GM21447 (cell line): ENCODE results near the gene SYTL2.
A peak's percentile ranks its signal among the peaks of the same experiment; 100 is the strongest.
"Not testable (repeated sequence)": the region's sequence is repeated elsewhere in the genome, so short reads cannot be mapped to it uniquely, and the experiment has no call there.

Experiments
- ATAC-seq: cut with Tn5 transposase; IDR thresholded peaks from one replicate; pipeline ENCODE4 v1.9.1; 2021; ENCODE audit not compliant: unreplicated experiment

SYTL2 gene

DNA sequence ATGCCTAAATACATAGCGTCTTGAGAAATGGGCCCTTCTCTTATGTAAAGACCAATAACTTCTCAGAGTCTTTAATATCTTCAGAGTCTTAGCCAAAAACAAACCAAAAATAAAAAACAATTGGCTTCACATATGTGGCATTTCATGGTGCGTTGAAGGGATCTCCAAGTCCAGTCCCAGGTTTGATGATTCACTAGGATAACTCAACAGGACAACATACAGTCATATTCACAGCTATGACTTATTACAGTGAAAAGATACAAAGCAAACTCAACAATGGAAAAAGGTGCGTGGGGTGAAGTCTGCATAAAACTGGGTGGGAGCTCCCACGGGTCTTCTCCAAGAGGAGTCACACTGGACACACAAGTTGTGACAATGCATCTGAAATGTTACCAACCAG, 12.6 kb downstream of the SYTL2 start:
- no peak for ATAC-seq

GRCh38 chr11:85795712-85796487, 15.0 kb downstream of the SYTL2 start:
- ATAC-seq: no peak

- ATAC-seq: no peak
Observed at GRCh38 chr11:85791409-85791990, 19.4 kb downstream of the SYTL2 start.

DNA sequence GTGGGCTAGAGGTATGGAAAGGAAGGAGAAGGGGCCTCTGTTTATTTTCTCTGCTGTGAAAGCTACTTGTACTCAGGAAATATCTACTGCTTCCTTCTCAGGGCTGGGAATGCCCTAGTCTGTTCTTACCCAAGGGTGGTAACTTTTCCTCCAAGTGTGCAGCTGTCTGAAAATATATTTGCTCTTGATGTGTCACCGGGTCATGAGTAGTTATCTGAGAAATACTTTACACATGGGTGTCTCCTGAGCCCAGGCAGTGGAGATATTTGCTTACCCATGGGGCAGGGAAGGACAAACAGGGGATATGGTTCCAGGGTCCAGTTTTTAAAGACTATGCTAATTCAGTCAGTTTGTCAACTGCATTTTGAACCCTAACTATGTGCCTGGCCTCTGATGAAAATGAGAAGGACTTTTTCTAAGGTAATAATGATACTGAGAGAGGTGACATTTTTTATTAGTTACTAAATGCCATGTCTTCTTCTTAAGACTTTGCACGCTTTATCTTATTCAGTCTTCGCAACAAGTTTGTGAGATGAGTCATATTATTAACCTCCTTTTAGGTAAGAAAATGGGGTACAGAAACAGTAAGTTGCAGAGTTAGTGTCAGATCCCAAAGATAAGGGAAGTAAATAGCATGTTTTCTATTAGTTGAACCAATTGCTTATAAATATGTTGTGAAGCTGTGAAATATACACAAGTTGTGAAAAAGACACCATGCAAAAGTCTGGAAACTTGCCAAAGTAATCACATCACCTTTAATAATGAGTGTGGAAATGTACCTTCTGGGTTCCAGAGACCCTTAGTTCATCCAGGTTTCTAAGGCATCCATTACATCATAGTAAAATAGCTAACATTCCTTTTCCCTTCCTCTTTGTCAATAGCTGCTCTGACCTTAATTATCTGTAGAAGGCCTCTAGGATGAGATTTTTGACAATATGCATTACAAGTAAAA, 22.9 kb downstream of the SYTL2 start:
- no peak for ATAC-seq

DNA sequence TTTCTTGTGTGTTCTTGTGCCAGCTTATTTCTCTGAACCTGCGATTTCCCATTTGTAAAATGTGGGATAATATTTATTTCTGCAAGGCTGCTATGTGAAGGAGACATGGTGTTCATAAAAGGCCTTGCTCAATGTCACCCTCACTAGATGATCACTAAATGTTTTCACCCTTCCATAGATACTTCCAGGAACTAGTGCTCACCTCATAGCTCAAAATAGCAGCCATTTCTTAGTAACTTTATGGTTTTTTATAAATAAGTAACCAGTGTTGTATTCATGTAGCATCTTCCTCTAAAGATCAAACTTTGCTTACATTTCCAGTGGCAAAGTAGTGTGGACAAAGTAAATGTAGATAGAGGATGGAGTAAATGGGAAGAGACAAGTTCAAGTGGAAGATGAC, 23.8 kb downstream of the SYTL2 start:
- ATAC-seq: no peak

DNA sequence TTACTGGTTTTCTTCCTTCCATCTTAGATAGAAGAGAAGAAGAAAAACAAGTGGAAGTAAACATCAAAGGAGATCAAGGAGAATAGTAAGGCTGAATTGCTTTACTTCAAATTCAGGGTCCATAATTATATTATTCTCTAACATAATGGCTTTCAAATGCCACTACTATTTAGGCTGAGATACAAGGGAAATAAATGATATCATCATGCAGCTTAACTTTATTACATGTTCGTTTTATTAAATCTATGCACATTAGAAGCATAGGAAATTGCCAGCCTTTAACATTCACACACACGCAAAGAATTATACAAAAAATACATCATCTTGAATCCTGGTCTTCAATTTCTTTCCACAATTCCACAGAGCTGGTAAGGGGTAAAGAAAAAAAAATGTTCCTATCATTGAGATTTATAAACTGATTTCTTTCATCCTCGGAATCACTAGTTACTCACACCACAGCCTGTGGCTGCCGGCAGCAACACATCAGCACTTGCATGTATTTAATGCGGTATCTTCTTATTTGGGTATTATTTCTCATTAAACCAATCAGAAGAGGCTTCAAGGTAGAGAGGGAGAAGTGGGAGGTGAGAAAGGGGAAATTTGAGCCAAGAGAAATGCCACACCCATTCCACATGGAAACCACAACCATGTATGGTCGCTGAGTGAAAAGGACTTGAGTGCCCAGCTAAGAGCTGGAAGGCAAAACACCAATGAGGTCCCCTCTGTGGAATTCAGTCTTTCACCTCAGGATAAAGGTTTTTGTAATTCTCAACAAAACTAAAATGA, 26.3 kb downstream of the SYTL2 start:
- ATAC-seq: no peak

DNA sequence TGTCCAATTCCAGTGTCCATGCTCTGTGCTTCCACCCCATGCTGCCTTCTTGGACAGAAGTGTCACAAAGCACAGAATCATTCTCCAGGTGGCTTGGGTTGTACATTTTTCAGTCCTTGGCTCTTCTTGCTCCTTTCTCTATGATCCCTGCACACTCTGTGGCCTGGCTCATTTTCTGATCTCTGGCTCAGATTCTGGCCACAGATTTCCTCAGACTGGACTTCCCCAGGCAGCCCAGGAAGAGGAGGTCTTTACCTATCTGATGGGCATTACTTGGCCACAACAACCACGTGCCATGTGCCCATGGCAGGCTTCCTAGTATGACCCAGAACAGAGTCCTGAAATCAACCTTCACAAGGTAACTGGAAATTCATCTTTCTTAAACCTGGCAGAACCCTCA, 27.2 kb downstream of the SYTL2 start:
- ATAC-seq: no peak

DNA sequence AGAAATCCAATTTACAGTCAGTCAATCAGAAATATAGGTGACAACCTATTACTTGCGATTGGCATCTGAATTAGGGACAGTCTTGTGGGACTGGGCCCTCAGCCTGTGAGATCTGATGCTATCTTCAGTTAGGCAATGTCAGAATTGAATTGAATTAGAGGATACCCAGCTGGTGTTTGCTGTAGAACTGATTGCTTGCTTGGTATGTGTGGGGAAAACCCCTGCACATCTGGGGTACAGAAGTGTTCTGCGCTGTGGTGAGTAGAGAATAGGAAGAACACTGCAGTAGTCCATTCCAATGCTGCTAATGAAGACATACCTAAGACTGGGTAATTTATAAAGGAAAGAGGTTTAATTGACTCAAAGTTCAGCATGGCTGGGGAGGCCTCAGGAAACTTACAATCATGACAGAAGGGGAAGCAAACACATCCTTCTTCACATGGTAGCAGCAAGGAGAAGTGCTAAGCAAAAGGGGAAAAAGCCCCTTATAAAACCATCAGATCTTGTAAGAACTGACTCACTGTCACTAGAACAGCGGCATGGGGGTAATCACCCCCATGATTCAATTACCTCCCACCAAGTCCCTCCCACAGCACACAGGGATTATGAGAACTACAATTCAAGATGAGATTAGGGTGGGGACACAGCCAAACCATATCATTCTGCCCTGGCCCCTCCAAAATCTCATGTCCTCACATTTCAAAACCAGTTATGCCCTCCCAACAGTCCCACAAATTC, 30.0 kb downstream of the SYTL2 start:
- ATAC-seq: peak; percentile 83

DNA sequence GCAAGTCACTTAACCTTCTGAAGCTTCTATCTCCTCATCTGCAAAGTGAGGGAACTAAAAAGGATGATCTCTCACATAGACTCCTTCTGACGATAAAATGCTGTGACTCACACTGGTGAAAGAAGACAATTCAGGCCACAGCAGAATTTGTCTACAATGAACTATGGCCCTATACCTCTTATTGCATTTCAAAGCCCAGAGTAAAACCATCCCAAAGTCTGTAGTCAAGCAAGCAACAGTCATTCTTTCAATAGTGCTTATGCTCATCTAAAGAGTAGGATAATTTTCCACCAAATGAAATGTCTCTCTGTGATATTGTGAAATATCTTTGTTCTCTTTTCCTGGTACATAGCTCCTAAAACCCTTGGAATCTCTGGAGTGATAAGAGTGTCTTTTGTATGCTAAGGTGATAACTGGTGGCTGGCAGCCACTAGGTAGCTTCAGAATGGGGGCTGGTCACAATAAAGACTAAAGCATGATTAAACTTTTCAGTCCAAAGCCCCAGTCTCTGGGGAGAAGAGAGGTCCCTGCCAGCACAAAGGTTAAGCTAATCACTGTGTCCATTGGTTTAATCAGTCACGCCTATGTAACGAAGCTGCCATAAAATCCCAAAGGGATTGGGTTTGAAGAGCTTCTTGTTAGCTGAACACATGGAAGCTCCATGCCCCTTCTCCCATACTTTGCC, 30.8 kb downstream of the SYTL2 start:
- ATAC-seq: no peak

DNA sequence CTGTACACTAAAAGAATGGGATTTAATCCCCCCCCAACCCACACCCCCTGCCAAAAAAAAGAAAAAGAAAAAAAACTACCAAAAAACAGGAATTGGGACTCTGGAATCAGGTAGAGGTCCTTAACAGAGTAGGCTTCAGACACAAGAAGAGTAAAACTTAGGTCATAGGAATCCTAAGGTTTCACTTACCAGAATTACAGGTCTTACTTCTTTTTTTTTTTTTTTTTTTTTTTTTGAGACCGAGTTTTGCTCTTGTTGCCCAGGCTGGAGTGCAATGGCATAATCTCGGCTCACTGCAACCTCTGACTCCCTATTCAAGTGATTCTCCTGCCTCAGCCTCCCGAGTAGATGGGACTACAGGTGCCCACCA, 33.4 kb downstream of the SYTL2 start:
- ATAC-seq: not testable (repeated sequence)

DNA sequence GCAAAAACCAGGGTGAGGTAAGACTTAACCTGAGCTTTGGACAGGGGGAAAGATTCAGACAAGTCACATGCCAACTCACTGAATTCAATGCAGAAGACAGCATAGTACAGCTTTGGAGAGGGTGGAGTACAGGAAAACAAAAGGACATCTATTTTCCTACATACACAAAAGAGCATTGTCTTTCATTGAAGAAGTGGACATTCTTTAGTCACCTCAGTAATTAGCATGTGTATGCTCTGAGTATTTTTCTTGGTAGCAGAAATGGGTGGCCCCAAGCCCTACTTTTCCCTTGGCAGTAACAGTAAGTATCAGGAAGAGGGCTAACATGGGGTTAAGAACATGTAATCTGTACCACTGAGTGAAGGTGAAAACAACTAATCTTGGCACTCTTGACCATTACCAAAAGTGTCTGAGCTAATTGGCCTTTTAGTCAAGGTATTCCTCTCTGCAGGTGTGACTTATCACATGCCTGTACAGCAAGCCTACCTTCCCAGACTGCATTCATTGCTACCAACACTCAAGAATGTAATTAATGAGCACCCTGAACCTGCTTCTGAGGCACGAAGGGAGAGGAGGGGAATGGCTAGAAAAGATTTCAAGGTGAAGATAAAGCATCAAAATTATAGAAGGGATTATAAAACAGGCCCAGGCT, 33.9 kb downstream of the SYTL2 start:
- ATAC-seq: no peak

GRCh38 chr11:85774256-85775101, 36.5 kb downstream of the SYTL2 start:
- ATAC-seq: no peak

GRCh38 chr11:85772695-85773094, 38.2 kb downstream of the SYTL2 start:
- no peak for ATAC-seq

DNA sequence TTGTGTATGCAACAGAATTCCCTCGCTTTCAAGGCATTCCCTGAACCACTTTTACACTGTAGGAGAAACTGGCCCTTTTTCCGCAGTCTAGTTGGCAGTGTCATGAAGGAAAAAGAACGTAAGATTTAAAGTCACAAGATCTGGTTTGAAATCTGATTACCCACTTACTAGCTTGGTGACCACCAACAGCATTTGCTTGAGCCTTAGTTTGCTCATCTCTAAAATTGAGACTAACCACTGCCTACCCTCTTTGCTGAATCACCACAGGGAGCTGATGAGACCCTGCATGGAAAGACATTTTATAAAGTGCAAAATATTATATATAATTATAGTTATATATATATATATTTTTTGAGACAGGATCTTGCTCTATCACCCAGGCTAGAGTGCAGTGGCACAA, 39.4 kb downstream of the SYTL2 start:
- ATAC-seq: no peak

DNA sequence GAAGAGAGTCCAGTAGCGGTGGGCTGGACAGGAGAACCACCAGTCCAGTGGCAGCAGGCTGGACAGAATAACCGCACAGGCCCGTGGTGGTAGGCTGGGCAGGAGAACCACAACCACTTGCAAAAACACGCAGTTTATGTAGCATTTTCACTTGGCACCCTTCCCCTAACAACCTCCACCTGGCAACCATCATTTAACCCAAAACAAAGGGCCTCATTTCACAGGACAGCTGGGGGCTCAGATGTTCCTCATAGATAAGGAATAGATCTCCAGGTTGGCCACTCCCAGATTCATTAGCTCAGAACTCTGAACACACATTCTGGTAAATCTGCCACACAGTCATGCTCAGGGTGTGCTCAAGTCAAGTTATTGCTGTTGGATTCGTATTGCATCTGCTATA, 41.2 kb downstream of the SYTL2 start:
- no peak for ATAC-seq

- ATAC-seq: no peak
Observed at GRCh38 chr11:85768473-85769146, 42.3 kb downstream of the SYTL2 start.

- ATAC-seq: no peak
Observed at GRCh38 chr11:85767246-85767945, 43.5 kb downstream of the SYTL2 start.
